LNCaP clone FGC (cell line): ENCODE measurements around the gene RPP25.

Experiments
- DNase-seq: peaks from one replicate; pipeline ENCODE4 v3.0.0-alpha.2; 2011; ENCODE audit warnings: low read depth
- H3K4me3 ChIP-seq: 2 replicates; pipeline ENCODE4 v1.5.1; 2011; ENCODE audit warnings: mild to moderate bottlenecking, low read depth, low read length, control low read depth
- CTCF ChIP-seq: IDR thresholded peaks from 2 replicates; pipeline ENCODE4 v1.5.1; 2012; ENCODE audit warnings: mild to moderate bottlenecking; ENCODE audit not compliant: control insufficient read depth, insufficient read depth; ENCODE audit errors: extremely low read depth

Gene RPP25

GRCh38 chr15:74958908-74959585 lies 2.5 kb upstream of the RPP25 start:
- no peak for DNase-seq
- no peak for TF ChIP-seq CTCF
- no peak overlapping the region for H3K4me3 ChIP-seq

GRCh38 chr15:74958320-74958907 lies 1.8 kb upstream of the RPP25 start:
- no peak overlapping the region for H3K4me3 ChIP-seq
- TF ChIP-seq CTCF, result no peak
- DNase-seq, result no peak

- no peak for DNase-seq
- no peak for TF ChIP-seq CTCF
- H3K4me3 ChIP-seq, result no peak overlapping the region
Observed at GRCh38 chr15:74957476-74958035, 984 bp upstream of the RPP25 start.

- no peak for TF ChIP-seq CTCF
- no peak for DNase-seq
Observed at GRCh38 chr15:74955796-74956647, 550 bp downstream of the RPP25 start.

GRCh38 chr15:74955017-74955416 lies 1.6 kb downstream of the RPP25 start:
- H3K4me3 ChIP-seq, result no peak overlapping the region

More at GRCh38 chr15:74955796-74956647, 550 bp downstream of the RPP25 start:
- peak overlapping the region; percentile 40 for H3K4me3 ChIP-seq

GRCh38 chr15:74954515-74954914 lies 2.1 kb downstream of the RPP25 start:
- H3K4me3 ChIP-seq, result no peak overlapping the region
- TF ChIP-seq CTCF, result no peak
- no peak for DNase-seq

More at GRCh38 chr15:74955017-74955416, 1.6 kb downstream of the RPP25 start:
- TF ChIP-seq CTCF, result no peak
- DNase-seq, result no peak
